MM.1S (cell line): ENCODE data around the gene TRIM3.
A peak's percentile ranks its signal among the peaks of the same experiment; 100 is the strongest.
"Not testable (repeated sequence)": the region's sequence is repeated elsewhere in the genome, so short reads cannot be mapped to it uniquely, and the experiment has no call there.

ENCODE experiments used
- DNase-seq: peaks from one replicate; pipeline ENCODE4 v3.0.0-alpha.2; 2015
- H2AFZ ChIP-seq: fragments of 300-600 bp; sonication (generic); 2 replicates; pipeline ENCODE4 v1.6.0; 2016; ENCODE audit warnings: antibody characterized with exemption, low read length
- H3F3A ChIP-seq: fragments of 300-600 bp; sonication (generic); 2 replicates; pipeline ENCODE4 v1.6.1; 2016; ENCODE audit warnings: mild to moderate bottlenecking, antibody characterized with exemption, low read length, moderate library complexity, mixed read lengths; ENCODE audit not compliant: insufficient read depth
- H3K27ac ChIP-seq: fragments of 300-600 bp; sonication (generic); 2 replicates; pipeline ENCODE4 v1.5.1; 2016; ENCODE audit warnings: mild to moderate bottlenecking, low read length
- H3K27me3 ChIP-seq: fragments of 300-600 bp; sonication (generic); replicated peaks from 2 replicates; pipeline ENCODE4 v1.6.0; 2016; ENCODE audit warnings: low read length; ENCODE audit not compliant: insufficient read depth
- H3K36me3 ChIP-seq: fragments of 300-600 bp; sonication (generic); replicated peaks from 2 replicates; pipeline ENCODE4 v1.6.1; 2016; ENCODE audit warnings: mild to moderate bottlenecking, low read length, mixed read lengths; ENCODE audit not compliant: insufficient read depth
- H3K4me1 ChIP-seq: fragments of 300-600 bp; sonication (generic); 2 replicates; pipeline ENCODE4 v1.6.1; 2016; ENCODE audit warnings: low read length, mixed read lengths
- H3K4me2 ChIP-seq: fragments of 300-600 bp; sonication (generic); 2 replicates; pipeline ENCODE4 v1.6.0; 2016; ENCODE audit warnings: low read depth, low read length
- H3K4me3 ChIP-seq: fragments of 300-600 bp; sonication (generic); 2 replicates; pipeline ENCODE4 v1.5.1; 2016; ENCODE audit warnings: low read length, mixed read lengths
- H3K79me2 ChIP-seq: fragments of 300-600 bp; sonication (generic); 2 replicates; pipeline ENCODE4 v1.6.1; 2016; ENCODE audit warnings: mixed run types, low read length, mixed read lengths
- H3K9ac ChIP-seq: fragments of 300-600 bp; sonication (generic); 2 replicates; pipeline ENCODE4 v1.6.1; 2016; ENCODE audit warnings: low read length, mixed read lengths
- H3K9me2 ChIP-seq: fragments of 300-600 bp; sonication (generic); replicated peaks from 2 replicates; pipeline ENCODE4 v1.6.1; 2016; ENCODE audit warnings: mild to moderate bottlenecking, low read length, mixed read lengths; ENCODE audit not compliant: insufficient read depth
- H3K9me3 ChIP-seq: fragments of 300-600 bp; sonication (generic); replicated peaks from 2 replicates; pipeline ENCODE4 v1.6.1; 2016; ENCODE audit warnings: mild to moderate bottlenecking, low read length, mixed read lengths; ENCODE audit not compliant: insufficient read depth
- H4K20me1 ChIP-seq: fragments of 300-600 bp; sonication (generic); 2 replicates; pipeline ENCODE4 v1.6.1; 2016; ENCODE audit warnings: mild to moderate bottlenecking, low read length, moderate library complexity, mixed read lengths; ENCODE audit not compliant: insufficient read depth
- EZH2 ChIP-seq: fragments of 300-600 bp; sonication (generic); optimal IDR thresholded peaks from 2 replicates; pipeline ENCODE3; 2017; ENCODE audit warnings: low read depth, mild to moderate bottlenecking, antibody characterized with exemption, low read length, mixed read lengths
- EZH2phosphoT487 ChIP-seq: fragments of 300-600 bp; sonication (generic); IDR thresholded peaks from 2 replicates; pipeline ENCODE4 v1.6.1; 2018; ENCODE audit warnings: antibody characterized with exemption, low read length
- TF ChIP-seq, protein P1 (sequence below): fragments of 300-600 bp; sonication (generic); IDR thresholded peaks from 2 replicates; pipeline ENCODE4 v1.5.1; 2016; ENCODE audit warnings: antibody characterized with exemption, low read length, mixed read lengths

Gene TRIM3

DNA sequence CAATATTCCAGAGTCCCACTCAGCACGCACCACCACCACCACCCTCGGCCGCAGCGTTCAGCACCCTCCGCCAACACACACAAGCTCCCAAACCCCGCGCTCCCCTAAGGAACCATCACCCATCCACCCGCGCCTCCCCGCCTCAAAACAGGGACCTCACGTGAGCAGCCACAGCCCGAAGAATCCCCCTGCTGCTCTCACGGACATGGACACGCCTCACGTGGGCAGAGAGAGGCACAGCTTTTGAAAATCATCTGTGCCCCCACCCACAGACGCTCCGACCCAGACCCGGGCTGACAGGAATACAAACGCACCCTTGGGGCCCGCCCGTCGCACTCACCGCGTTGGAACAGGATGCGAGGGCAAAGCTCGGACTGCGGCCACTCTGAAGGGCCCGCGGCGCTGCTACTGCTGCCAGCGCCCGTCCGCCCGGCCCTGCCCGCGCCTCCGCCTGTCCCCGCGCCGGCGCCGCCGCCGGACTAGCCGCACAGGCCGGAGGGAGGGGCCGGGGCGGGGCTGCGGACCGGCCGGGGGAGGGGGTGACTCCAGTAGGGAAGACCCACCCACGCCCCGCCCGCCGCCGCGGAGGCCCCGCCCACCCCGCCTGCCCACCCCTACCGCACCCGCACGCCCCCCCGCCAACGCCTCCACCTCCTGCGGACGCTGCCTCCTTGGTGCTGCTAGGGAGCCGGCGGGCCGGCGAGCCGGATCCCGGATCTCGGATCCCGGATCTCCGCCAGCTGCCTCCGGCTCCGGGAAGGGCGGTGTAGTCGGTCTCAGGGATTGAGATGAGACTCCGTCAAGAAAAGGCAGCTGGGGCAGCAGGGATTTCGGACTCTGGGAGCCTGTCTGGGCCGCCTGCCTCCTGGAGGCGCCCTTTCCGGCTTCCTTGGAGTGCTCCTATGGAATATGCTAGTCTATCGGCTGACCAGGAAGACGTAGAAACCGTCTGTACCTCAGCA lies at the start of gene TRIM3:
Gene TRIM3, minus strand, starts transcription at position 491 of the 962 bp plus-strand sequence. CDS start 8,246 bp downstream, outside the sequence.
- Histone ChIP-seq H2AFZ (peak within 1 kb of the TSS; percentile 97), H4K20me1 (no peaks in the 10 kb centered on the region), H3K79me2 (peaks cover 2% of the 10 kb centered on the region; the same call in 1 of the 2 replicates), H3K4me3 (peak within 1 kb of the TSS; percentile 82), H3K27ac (no peak within 1 kb of the TSS), H3K9ac (peak within 1 kb of the TSS; percentile 51; the same call in 1 of the 2 replicates), H3K36me3 (no peaks in the 10 kb centered on the region), H3K4me1 (0 out of 2 replicates have a peak, but pooled peaks cover 3% of the 10 kb centered on the region), H3K27me3 (no peaks in the 10 kb centered on the region), H3K9me3 (no peaks in the 10 kb centered on the region), H3K9me2 (no peaks in the 10 kb centered on the region), H3K4me2 (peak within 1 kb of the TSS; percentile 100), H3F3A (peaks cover 14% of the 10 kb centered on the region)
- no peak for TF ChIP-seq EZH2
- TF ChIP-seq, protein P1, sequence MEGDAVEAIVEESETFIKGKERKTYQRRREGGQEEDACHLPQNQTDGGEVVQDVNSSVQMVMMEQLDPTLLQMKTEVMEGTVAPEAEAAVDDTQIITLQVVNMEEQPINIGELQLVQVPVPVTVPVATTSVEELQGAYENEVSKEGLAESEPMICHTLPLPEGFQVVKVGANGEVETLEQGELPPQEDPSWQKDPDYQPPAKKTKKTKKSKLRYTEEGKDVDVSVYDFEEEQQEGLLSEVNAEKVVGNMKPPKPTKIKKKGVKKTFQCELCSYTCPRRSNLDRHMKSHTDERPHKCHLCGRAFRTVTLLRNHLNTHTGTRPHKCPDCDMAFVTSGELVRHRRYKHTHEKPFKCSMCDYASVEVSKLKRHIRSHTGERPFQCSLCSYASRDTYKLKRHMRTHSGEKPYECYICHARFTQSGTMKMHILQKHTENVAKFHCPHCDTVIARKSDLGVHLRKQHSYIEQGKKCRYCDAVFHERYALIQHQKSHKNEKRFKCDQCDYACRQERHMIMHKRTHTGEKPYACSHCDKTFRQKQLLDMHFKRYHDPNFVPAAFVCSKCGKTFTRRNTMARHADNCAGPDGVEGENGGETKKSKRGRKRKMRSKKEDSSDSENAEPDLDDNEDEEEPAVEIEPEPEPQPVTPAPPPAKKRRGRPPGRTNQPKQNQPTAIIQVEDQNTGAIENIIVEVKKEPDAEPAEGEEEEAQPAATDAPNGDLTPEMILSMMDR, result no peak
- no peak for TF ChIP-seq EZH2phosphoT487
- DNase-seq, result peak; percentile 77

DNA sequence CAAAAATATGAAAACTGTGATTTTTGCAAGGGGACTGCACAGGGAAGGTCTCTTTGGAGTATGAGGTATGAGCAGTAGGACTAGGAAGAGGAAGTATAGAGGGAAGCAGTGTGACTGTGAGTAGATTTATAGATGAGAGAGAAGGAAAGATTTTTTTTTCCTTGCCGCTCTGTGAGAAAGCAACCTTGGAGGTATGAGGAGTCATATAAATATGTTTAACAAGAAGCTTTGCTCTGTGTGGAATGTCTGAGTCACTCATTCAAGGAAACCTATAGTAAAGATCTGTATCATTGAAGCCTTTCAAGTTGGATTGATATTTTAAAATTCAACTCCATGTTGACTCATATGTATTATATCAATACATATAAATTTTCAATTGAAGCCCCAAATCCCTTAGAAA lies 49.5 kb upstream of the TRIM3 start:
- no peak for DNase-seq
- Histone ChIP-seq H3K27me3 (peaks cover 61% of the 10 kb centered on the region), H3K27ac (no peak overlapping the region), H3K36me3 (no peaks in the 10 kb centered on the region), H3K9me2 (no peaks in the 10 kb centered on the region), H3K9ac (no peak overlapping the region), H3K4me1 (peaks cover 13% of the 10 kb centered on the region), H4K20me1 (peaks cover 35% of the 10 kb centered on the region), H3K79me2 (no peaks in the 10 kb centered on the region), H3K9me3 (no peaks in the 10 kb centered on the region), H3F3A (peaks cover 11% of the 10 kb centered on the region), H3K4me3 (no peak overlapping the region), H2AFZ (no peak overlapping the region), H3K4me2 (no peak overlapping the region)
- TF ChIP-seq, protein P1, result no peak
- TF ChIP-seq EZH2phosphoT487, result no peak
- no peak for TF ChIP-seq EZH2

DNA sequence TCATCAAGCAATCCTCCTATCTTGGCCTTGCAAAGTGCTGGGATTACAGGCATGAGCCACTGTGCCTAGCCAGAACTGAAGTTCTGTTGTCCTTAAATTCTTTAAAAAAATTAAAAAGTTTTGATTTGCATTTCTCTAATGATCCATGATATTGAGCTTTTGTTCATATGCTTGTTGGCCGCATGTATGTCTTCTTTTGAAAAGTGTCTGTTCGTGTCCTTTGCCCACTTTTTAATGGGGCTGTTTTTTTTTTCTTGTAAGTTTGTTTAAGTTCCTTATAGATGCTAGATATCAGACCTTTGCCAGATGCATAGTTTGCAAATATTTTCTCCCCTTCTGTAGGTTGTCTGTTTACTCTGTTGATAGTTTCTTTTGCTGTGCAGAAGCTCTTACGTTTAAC lies 48.2 kb upstream of the TRIM3 start:
- H3F3A ChIP-seq, result peaks cover 11% of the 10 kb centered on the region
- not testable (repeated sequence) for H3K9me2 ChIP-seq, H2AFZ ChIP-seq, H3K27ac ChIP-seq, DNase-seq, H3K79me2 ChIP-seq, H3K9ac ChIP-seq, H3K4me3 ChIP-seq, H3K36me3 ChIP-seq, H3K9me3 ChIP-seq, H3K4me2 ChIP-seq
- H3K4me1 ChIP-seq, result peaks cover 11% of the 10 kb centered on the region
- H3K27me3 ChIP-seq, result peaks cover 48% of the 10 kb centered on the region
- peaks cover 22% of the 10 kb centered on the region for H4K20me1 ChIP-seq

DNA sequence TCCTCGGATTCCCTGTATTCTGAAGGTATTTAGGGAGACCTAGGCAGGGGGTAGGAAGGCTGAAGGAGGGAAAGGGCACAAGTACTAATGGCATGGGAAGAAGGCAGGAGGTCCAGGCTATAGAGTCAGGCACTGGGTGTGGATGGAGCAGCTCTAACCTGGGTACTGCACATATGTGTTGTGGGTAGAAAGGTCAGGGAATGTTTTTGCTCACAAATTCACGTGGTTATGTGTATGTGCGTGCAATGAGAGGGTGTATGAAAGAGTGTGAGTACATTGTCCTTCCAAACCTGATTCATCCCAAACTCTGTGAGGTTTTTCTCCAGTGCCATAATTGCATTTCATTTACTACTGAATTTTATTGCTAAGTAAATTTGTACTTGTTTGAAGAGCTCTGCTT lies 46.5 kb upstream of the TRIM3 start:
- Histone ChIP-seq H3K9ac (no peak overlapping the region), H3K27ac (no peak overlapping the region), H3K4me3 (no peak overlapping the region), H3K4me2 (no peak overlapping the region), H3K27me3 (peaks cover 40% of the 10 kb centered on the region), H3F3A (no peaks in the 10 kb centered on the region), H4K20me1 (peaks cover 12% of the 10 kb centered on the region), H3K4me1 (no peaks in the 10 kb centered on the region), H2AFZ (no peak overlapping the region), H3K9me2 (no peaks in the 10 kb centered on the region), H3K79me2 (no peaks in the 10 kb centered on the region), H3K36me3 (no peaks in the 10 kb centered on the region), H3K9me3 (no peaks in the 10 kb centered on the region)
- DNase-seq, result no peak
- TF ChIP-seq EZH2 (no peak), EZH2phosphoT487 (no peak)
- TF ChIP-seq, protein P1, result no peak
